NCI-H146 treated with DMSO at 0.1 percent for 48 hours (cell line): ENCODE measurements around the gene ZNF835.

Source experiments
- DNase-seq: peaks from one replicate; lab custom pipeline; 2025; ENCODE audit not compliant: unreplicated experiment; lab: John Stamatoyannopoulos, UW

The ZNF835 gene

DNA sequence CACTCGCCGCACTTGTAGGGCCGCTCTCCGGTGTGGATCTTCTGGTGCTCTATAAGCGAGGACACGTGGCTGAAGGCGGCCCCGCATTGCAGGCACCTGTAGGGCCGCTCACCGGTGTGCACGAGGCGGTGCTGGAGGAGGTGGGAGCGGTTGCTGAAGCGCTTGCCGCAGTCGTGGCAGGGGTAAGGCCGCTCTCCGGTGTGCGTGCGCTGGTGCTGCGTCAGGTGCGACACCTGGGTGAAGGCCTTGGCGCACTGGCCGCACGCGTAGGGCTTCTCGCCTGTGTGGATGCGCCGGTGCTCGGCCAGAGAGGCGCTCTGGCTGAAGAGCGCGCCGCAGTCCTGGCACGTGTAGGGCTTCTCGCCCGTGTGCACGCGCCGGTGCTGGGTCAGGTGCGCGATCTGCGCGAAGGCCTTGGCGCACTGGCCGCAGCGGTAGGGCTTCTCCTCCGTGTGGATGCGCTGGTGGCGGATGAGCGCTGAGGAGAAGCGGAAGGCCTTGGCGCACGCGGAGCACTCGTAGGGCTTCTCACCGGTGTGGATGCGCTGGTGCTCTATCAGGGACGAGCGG is 7.5 kb downstream of the ZNF835 start:
- no peak for DNase-seq

DNA sequence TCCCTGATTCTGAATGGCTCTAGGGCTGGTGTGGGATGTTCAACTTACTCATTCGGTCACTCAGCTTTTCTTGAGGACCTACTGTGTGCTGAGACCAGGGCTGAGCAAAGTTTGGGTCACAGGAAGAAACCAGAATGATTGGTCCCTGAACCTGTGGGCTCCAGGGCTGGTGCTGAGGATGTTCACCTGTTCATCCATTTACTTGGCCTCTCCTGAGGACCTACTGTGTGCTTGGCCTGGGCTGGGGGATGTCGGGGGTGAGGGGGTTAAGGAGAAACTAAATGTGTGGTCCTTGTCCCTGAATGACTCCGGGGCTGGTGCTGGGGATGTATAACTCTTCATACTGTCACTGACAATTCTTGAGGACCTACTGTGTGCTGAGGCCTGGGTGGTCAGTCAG is 10.3 kb downstream of the ZNF835 start:
- DNase-seq = no peak

DNA sequence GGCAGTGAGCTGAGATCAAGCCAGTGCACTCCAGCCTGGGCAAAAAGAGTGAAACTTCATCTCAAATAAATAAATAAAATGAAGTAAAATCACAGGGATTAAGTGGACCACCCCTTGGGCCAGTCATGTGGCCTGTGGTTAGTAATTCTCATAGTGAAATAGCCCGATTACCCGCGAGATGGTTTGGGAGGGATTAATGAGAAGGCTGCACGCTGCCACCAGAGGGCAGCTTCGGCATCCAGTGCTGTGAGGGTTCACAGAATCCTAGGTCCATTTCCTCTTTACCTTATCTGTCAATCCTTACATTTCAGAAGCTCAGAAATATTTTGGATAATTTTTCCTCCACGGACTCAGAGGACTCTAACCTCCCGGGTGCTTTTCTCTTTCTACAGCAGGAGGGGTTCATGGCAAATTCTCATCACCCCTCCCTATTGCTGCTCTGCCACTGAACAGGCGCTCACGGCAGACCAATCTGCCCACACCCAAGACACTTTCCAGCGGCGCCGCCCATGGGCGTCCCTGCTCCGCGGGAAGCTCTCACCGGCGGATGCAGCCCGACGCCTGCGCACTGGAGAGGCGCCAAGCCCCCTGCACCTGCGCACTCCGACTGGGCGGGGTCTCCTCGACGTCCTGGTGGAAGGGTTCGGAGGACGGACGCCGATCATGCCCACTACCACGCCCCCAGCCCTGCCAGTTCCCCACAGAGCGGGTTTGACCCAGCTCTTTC is 11.0 kb downstream of the ZNF835 start:
- no peak for DNase-seq

DNA sequence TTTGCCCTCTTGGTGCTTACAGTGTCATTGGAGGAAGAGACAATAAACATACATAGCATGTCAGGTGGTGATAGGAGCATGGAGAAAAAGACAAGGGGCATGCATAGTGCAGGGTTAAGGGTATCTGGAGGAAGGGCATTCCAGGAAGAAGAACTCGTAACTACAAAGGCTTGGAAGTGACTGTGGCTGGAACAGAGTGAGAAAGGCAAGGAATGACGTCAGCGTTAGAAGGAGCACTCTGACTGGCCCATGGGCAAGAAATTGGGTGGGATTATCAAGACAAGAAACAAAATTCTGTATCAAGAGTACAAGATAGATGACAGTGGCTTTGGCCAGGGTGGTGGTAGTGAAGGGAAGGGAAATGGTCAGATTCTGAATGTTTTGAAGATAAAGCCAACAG is 17.4 kb downstream of the ZNF835 start:
- no peak for DNase-seq

DNA sequence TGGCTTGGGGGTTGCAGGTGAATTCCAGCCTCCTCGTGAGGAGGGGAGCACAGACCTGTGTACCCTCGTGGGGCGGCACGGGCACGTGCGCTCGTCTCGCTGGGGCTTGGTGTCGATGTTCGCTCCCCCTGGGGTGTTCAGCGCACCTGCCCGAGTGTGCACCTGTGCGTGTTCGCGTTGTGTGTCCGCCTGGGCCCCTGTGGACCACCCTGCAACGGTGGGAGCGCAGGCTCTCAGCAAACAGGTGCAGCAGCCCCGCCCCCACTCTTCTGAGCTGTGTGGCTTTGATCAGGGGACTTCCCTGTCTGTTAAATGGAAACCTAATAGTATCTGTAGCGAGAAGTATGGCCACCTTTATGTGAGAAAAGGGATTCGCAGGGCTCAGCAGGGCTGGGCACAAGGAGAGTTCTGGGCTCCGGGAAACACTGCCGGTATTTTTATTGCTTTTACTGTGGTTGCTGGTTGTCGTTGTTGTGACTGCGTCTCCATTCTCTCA is 28.0 kb downstream of the ZNF835 start:
- DNase-seq = no peak

DNA sequence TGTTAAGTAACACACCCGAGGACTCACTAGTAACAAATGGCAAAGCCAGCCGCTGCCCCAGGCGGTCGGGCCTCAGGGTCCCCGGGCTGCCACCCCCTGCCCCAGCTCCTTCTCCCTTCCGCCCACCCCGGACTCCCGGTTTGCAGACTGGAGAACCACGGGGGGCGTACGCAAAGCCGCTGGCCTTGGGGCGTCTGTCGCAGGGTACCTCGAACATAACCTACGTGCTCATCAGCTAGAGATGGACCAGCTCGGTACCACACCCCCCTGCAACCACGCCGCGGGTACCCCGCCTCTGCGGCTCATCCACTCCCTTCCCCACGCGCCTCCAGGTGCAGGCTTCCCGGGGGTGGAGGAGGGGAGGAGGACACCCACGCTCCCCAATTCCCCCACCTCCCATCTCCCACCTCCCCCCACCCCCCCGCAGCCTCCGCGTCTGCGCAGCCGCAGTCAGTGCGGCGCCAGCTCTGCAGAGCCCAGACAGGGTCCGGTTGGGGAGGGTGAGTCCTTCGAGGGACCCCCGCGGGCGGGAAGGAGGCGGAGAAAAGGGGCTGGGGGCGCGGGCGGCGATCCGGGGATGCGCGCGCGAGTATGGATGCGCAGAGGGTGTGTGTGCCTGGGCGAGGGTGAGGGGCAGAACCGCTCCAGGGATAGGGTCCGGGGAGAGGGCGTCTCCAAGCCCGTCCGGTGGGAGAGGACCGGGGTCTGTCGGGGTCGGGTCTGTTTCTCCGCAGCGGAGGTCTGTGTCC is 28.7 kb downstream of the ZNF835 start, which contains the start of gene SMIM17:
Gene SMIM17 (plus strand): TSS at position 449 of the 749 bp plus-strand sequence. CDS start 2,509 bp downstream, outside the sequence.
- no peak for DNase-seq

GRCh38 chr19:56639217-56639616 is 32.3 kb downstream of the ZNF835 start:
- DNase-seq = no peak

GRCh38 chr19:56637976-56638555 is 33.5 kb downstream of the ZNF835 start:
- no peak for DNase-seq

DNA sequence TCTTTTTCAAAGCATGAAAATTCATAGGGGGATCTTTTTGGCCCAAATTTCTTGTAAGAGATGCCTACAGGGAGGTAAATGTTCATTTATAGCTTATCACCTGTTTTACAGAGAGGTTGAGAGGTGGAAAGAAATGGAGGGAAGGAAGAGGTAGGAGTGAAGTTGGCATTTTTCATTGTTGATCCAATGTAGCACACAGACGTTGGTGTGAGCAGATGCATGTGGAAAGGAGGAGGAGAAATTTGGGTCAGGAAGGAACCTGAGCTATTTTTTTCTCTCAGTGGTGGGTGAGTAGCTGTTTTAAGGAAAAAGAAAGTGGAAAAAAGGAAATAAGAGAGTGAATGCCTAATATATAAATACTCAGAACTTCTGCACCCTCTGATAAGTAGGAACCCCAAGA is 38.5 kb downstream of the ZNF835 start:
- no peak for DNase-seq

- no peak for DNase-seq
Observed at GRCh38 chr19:56625708-56626107, 45.8 kb downstream of the ZNF835 start.

- no peak for DNase-seq
Observed at GRCh38 chr19:56623006-56623405, 48.6 kb downstream of the ZNF835 start.

GRCh38 chr19:56622374-56622773 is 49.2 kb downstream of the ZNF835 start:
- no peak for DNase-seq

GRCh38 chr19:56619121-56619520 is 52.4 kb downstream of the ZNF835 start:
- no peak for DNase-seq

- no peak for DNase-seq
Observed at GRCh38 chr19:56617531-56617930, 54.0 kb downstream of the ZNF835 start.

DNA sequence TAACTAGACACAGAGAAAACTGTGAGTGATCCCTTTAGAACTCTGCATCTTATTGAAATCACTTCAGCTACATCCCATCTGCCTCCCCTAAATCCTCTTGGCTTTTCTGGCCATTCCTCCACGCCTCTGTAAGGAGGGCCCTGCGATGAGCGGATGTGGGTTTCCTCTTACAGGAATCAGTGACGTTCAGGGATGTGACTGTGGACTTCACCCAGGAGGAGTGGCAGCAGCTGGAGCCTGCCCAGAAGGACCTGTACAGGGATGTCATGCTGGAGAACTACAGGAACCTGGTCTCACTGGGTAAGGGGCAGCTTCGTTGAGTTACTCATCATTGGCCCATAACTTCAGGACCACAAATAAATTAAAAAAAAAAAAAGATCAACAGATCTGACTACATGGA is 57.9 kb downstream of the ZNF835 start:
- DNase-seq = no peak

DNA sequence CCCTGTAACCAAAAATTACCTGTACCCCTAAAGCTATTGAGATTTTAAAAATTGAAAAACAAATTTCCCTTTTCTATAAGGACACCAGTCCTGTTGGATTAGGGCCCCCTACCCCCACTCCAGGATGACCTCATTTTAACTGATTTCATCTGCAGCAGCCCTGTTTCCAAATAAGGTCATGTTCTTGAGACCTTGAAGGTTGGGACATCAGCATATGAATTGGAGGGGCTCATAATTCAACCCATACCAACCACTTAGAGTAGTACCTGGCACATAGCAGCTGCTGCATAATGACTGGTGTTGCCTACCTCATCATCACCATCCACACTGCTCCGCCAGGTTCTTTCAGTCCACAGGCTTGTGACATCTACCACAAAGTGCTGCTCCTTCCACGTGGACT is 58.8 kb downstream of the ZNF835 start:
- DNase-seq = no peak
